Activated CD4-positive, alpha-beta T cell treated with anti-CD3 and anti-CD28 coated beads for 1 hour (primary cell): ENCODE results near the gene ZFR.
"Not testable (repeated sequence)": the region's sequence is repeated elsewhere in the genome, so short reads cannot be mapped to it uniquely, and the experiment has no call there.

Experiments used
- DNase-seq: peaks from one replicate; pipeline ENCODE4 v3.0.0-alpha.2; 2020

The ZFR gene

GRCh38 chr5:32353420-32353819, 91.1 kb downstream of the ZFR start:
- DNase-seq, result no peak

- DNase-seq, result no peak
These were observed 91.9 kb downstream of the ZFR start for GRCh38 chr5:32352685-32353084.

GRCh38 chr5:32346869-32347268, 97.7 kb downstream of the ZFR start:
- no peak for DNase-seq

GRCh38 chr5:32343058-32343672, 101.4 kb downstream of the ZFR start:
- no peak for DNase-seq

GRCh38 chr5:32342656-32343055, 101.9 kb downstream of the ZFR start:
- DNase-seq, result no peak

GRCh38 chr5:32339878-32340277, 104.7 kb downstream of the ZFR start:
- DNase-seq, result no peak

- DNase-seq, result no peak
These were observed 105.3 kb downstream of the ZFR start for GRCh38 chr5:32339198-32339597.

GRCh38 chr5:32332966-32333365, 111.6 kb downstream of the ZFR start:
- DNase-seq, result no peak

GRCh38 chr5:32332361-32332760, 112.2 kb downstream of the ZFR start:
- no peak for DNase-seq

- no peak for DNase-seq
These were observed 112.6 kb downstream of the ZFR start for GRCh38 chr5:32331935-32332274.

GRCh38 chr5:32331217-32331934, 113.2 kb downstream of the ZFR start:
- no peak for DNase-seq

GRCh38 chr5:32330126-32330971, 114.2 kb downstream of the ZFR start:
- no peak for DNase-seq

- peak; percentile 28 for DNase-seq
These were observed 115.1 kb downstream of the ZFR start for GRCh38 chr5:32329395-32329834.

- DNase-seq, result no peak
These were observed 118.2 kb downstream of the ZFR start for GRCh38 chr5:32326216-32326772.

- DNase-seq, result no peak
These were observed 118.9 kb downstream of the ZFR start for GRCh38 chr5:32325616-32326015.

GRCh38 chr5:32325062-32325461, 119.5 kb downstream of the ZFR start:
- DNase-seq, result no peak

GRCh38 chr5:32323741-32324140, 120.8 kb downstream of the ZFR start:
- no peak for DNase-seq

- no peak for DNase-seq
These were observed 121.7 kb downstream of the ZFR start for GRCh38 chr5:32322882-32323281.

GRCh38 chr5:32321787-32322186, 122.8 kb downstream of the ZFR start:
- not testable (repeated sequence) for DNase-seq

GRCh38 chr5:32320576-32320975, 124.0 kb downstream of the ZFR start:
- DNase-seq, result no peak

- DNase-seq, result no peak
These were observed 124.5 kb downstream of the ZFR start for GRCh38 chr5:32319926-32320543.

- no peak for DNase-seq
These were observed 125.1 kb downstream of the ZFR start for GRCh38 chr5:32319392-32319791.

- DNase-seq, result no peak
These were observed 127.5 kb downstream of the ZFR start for GRCh38 chr5:32317041-32317440.
